ENCODE data around the gene ENPP3. TPM values are rescaled to one million over a fixed set of nuclear protein-coding genes. Genes with fewer than 3 reads are reported as not detected.

Gene ENPP3
- total RNA-seq, 1 donor from 2014 or later, result not detected

GRCh38 chr6:131635384-131636340, 1.4 kb upstream of the ENPP3 start:
- H3K27me3 Mint-ChIP-seq (ENCODE audit: unreplicated experiment), result peaks cover 20% of the 10 kb centered on the region
- no peak for TF ChIP-seq CTCF (IDR thresholded peaks at IDR 0.05)
- no peak overlapping the region for H3K27ac Mint-ChIP-seq (ENCODE audit: unreplicated experiment)
- no peak overlapping the region for H3K4me3 Mint-ChIP-seq (ENCODE audit: unreplicated experiment)
- H3K9me3 Mint-ChIP-seq (ENCODE audit: unreplicated experiment), result no peaks in the 10 kb centered on the region
- no peak for DNase-seq (ENCODE audit: extremely low spot score, unreplicated experiment)
- peaks cover 15% of the 10 kb centered on the region for H3K4me1 Mint-ChIP-seq (ENCODE audit: unreplicated experiment)
- H3K36me3 Mint-ChIP-seq (ENCODE audit: unreplicated experiment), result no peaks in the 10 kb centered on the region

DNA sequence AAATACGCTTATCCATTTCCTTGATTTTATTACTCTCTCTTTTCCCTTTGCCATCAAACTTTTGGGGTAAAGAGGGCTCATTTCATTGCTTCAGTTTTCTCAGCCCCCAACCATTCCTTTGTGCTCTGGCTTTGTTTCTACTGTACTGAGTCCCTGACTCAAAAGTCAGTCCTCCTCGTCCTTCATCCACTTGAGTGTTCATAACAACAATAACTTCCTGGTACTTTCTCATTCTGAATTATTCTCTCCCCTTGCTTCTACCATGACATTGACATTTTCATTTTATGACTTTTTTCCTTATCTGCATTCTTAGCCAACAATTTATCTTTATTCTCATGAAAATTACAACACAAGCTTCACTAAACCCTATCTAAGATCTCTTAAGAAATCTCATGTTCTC, 911 bp downstream of the ENPP3 start:
- Mint-ChIP-seq H3K9me3 (ENCODE audit: unreplicated experiment) (no peaks in the 10 kb centered on the region), H3K4me3 (ENCODE audit: unreplicated experiment) (no peak overlapping the region), H3K36me3 (ENCODE audit: unreplicated experiment) (no peaks in the 10 kb centered on the region), H3K27ac (ENCODE audit: unreplicated experiment) (no peak overlapping the region), H3K27me3 (ENCODE audit: unreplicated experiment) (peaks cover 18% of the 10 kb centered on the region), H3K4me1 (ENCODE audit: unreplicated experiment) (peaks cover 15% of the 10 kb centered on the region)
- TF ChIP-seq CTCF (IDR thresholded peaks at IDR 0.05), result no peak
- no peak for DNase-seq (ENCODE audit: extremely low spot score, unreplicated experiment)

- H3K27ac Mint-ChIP-seq (ENCODE audit: unreplicated experiment), result no peak overlapping the region
- peaks cover 15% of the 10 kb centered on the region for H3K4me1 Mint-ChIP-seq (ENCODE audit: unreplicated experiment)
- H3K36me3 Mint-ChIP-seq (ENCODE audit: unreplicated experiment), result no peaks in the 10 kb centered on the region
- no peak for TF ChIP-seq CTCF (IDR thresholded peaks at IDR 0.05)
- DNase-seq (ENCODE audit: extremely low spot score, unreplicated experiment), result no peak
- no peaks in the 10 kb centered on the region for H3K9me3 Mint-ChIP-seq (ENCODE audit: unreplicated experiment)
- H3K4me3 Mint-ChIP-seq (ENCODE audit: unreplicated experiment), result no peak overlapping the region
- H3K27me3 Mint-ChIP-seq (ENCODE audit: unreplicated experiment), result peaks cover 13% of the 10 kb centered on the region
These were observed 3.0 kb downstream of the ENPP3 start for GRCh38 chr6:131640100-131640499.

- H3K27ac Mint-ChIP-seq (ENCODE audit: unreplicated experiment), result no peak overlapping the region
- H3K9me3 Mint-ChIP-seq (ENCODE audit: unreplicated experiment), result no peaks in the 10 kb centered on the region
- no peak for TF ChIP-seq CTCF (IDR thresholded peaks at IDR 0.05)
- peaks cover 13% of the 10 kb centered on the region for H3K27me3 Mint-ChIP-seq (ENCODE audit: unreplicated experiment)
- peaks cover 15% of the 10 kb centered on the region for H3K4me1 Mint-ChIP-seq (ENCODE audit: unreplicated experiment)
- no peak overlapping the region for H3K4me3 Mint-ChIP-seq (ENCODE audit: unreplicated experiment)
- H3K36me3 Mint-ChIP-seq (ENCODE audit: unreplicated experiment), result no peaks in the 10 kb centered on the region
- no peak for DNase-seq (ENCODE audit: extremely low spot score, unreplicated experiment)
These were observed 3.5 kb downstream of the ENPP3 start for GRCh38 chr6:131640576-131640975.

DNA sequence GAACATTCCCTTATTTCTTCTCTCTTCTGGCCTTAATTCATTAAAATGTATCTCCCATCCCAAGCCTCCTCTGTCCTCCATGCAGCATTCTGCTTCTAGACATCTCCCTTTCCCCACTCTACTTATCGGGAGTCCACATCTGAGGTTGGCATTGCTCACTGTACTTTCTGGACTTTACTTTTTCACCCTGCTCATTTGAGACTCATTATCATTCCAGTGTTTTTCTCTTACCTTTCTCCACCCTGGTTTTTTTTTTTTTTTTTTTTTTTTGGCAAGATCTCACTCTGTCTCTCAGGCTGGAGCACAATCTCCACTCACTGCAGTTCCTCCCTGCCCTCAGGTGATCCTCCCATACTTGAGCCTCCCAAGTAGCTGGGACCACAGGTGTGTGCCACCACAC, 4.5 kb downstream of the ENPP3 start:
- no peak for TF ChIP-seq CTCF (IDR thresholded peaks at IDR 0.05)
- Mint-ChIP-seq H3K9me3 (ENCODE audit: unreplicated experiment) (no peaks in the 10 kb centered on the region), H3K27me3 (ENCODE audit: unreplicated experiment) (peaks cover 11% of the 10 kb centered on the region), H3K27ac (ENCODE audit: unreplicated experiment) (no peak overlapping the region), H3K4me1 (ENCODE audit: unreplicated experiment) (peaks cover 8% of the 10 kb centered on the region), H3K36me3 (ENCODE audit: unreplicated experiment) (no peaks in the 10 kb centered on the region), H3K4me3 (ENCODE audit: unreplicated experiment) (no peak overlapping the region)
- DNase-seq (ENCODE audit: extremely low spot score, unreplicated experiment), result no peak

Measured in osteocyte (in vitro differentiated cells).